Uterus (tissue), 2 donors: Measurements from ENCODE around the gene C5orf15.

Experiments
- CTCF ChIP-seq, 4 experiments: fragments of 200-600 bp in 2 of 4; fragments of 450-650 bp in 2 of 4; sonication (generic) in 2 of 4; IDR thresholded peaks; one replicate each; pipeline ENCODE4 v1.5.1; 2016 to 2019; ENCODE audit warnings: antibody characterized with exemption in 4 of 4, mild to moderate bottlenecking in 2 of 4, moderate library complexity in 1 of 4
- POLR2A ChIP-seq, 2 donors: fragments of 450-650 bp; IDR thresholded peaks; one replicate each; pipeline ENCODE4 v1.6.1; 2016; ENCODE audit warnings: antibody characterized with exemption in 2 of 2, mild to moderate bottlenecking in 1 of 2, moderate library complexity in 1 of 2

- no peak for TF ChIP-seq POLR2A (IDR thresholded peaks at IDR 0.05)
- no peak for TF ChIP-seq CTCF (IDR thresholded peaks at IDR 0.05)
Observed at GRCh38 chr5:133936651-133937015, 31.8 kb downstream of the C5orf15 start.
